ENCODE data around the gene AMPD3.
A peak's percentile ranks its signal among the peaks of the same experiment; 100 is the strongest.

Gene AMPD3

GRCh38 chr11:10455637-10456487, 798 bp downstream of the AMPD3 start:
- Histone ChIP-seq H3K27ac (ENCODE audit: low read length) (peak overlapping the region; percentile 81), H3K4me2 (ENCODE audit: low read depth, low read length) (peak overlapping the region; percentile 78), H3K9me2 (replicated peaks; ENCODE audit: insufficient read depth, low read length) (no peaks in the 10 kb centered on the region), H4K20me1 (ENCODE audit: insufficient read depth, low read length) (no peaks in the 10 kb centered on the region), H2AFZ (ENCODE audit: low read length) (peak overlapping the region; percentile 55), H3K79me2 (ENCODE audit: low read length) (peaks cover 26% of the 10 kb centered on the region), H3K27me3 (replicated peaks; ENCODE audit: insufficient read depth, low read length) (peaks cover 18% of the 10 kb centered on the region), H3K36me3 (replicated peaks; ENCODE audit: insufficient read depth, low read length) (no peaks in the 10 kb centered on the region), H3K9me3 (replicated peaks; ENCODE audit: insufficient read depth, low read length) (no peaks in the 10 kb centered on the region), H3K9ac (ENCODE audit: low read length) (peak overlapping the region; percentile 34), H3F3A (ENCODE audit: insufficient read depth, low read length) (peaks cover 32% of the 10 kb centered on the region), H3K4me1 (ENCODE audit: low read length) (peaks cover 31% of the 10 kb centered on the region), H3K4me3 (ENCODE audit: low read length) (peak overlapping the region; percentile 56)
- peak; percentile 90 for DNase-seq
- no peak for TF ChIP-seq EZH2phosphoT487 (IDR thresholded peaks at IDR 0.05; ENCODE audit: low read length)

- peak overlapping the region; percentile 78 for H3K4me2 ChIP-seq (ENCODE audit: low read depth, low read length)
- H2AFZ ChIP-seq (ENCODE audit: low read length): peak overlapping the region; percentile 55
- peak overlapping the region; percentile 34 for H3K9ac ChIP-seq (ENCODE audit: low read length)
- peak overlapping the region; percentile 81 for H3K27ac ChIP-seq (ENCODE audit: low read length)
- peaks cover 34% of the 10 kb centered on the region for H3K4me1 ChIP-seq (ENCODE audit: low read length)
- H3K79me2 ChIP-seq (ENCODE audit: low read length): peaks cover 33% of the 10 kb centered on the region
- no peaks in the 10 kb centered on the region for H3K9me2 ChIP-seq (replicated peaks; ENCODE audit: insufficient read depth, low read length)
- H3F3A ChIP-seq (ENCODE audit: insufficient read depth, low read length): peaks cover 32% of the 10 kb centered on the region
- DNase-seq: peak; percentile 48
- peaks cover 11% of the 10 kb centered on the region for H3K27me3 ChIP-seq (replicated peaks; ENCODE audit: insufficient read depth, low read length)
- H3K36me3 ChIP-seq (replicated peaks; ENCODE audit: insufficient read depth, low read length): no peaks in the 10 kb centered on the region
- TF ChIP-seq EZH2 (optimal IDR thresholded peaks at IDR 0.05; ENCODE audit: low read depth, low read length) (no peak), CTCF (IDR thresholded peaks at IDR 0.05; ENCODE audit: low read length) (no peak), EZH2phosphoT487 (IDR thresholded peaks at IDR 0.05; ENCODE audit: low read length) (no peak)
- no peaks in the 10 kb centered on the region for H4K20me1 ChIP-seq (ENCODE audit: insufficient read depth, low read length)
- peak overlapping the region; percentile 56 for H3K4me3 ChIP-seq (ENCODE audit: low read length)
- no peaks in the 10 kb centered on the region for H3K9me3 ChIP-seq (replicated peaks; ENCODE audit: insufficient read depth, low read length)
Measured at GRCh38 chr11:10456519-10456918, 1.5 kb downstream of the AMPD3 start.

- H3K9ac ChIP-seq (ENCODE audit: low read length): no peak overlapping the region
- no peak overlapping the region for H3K4me3 ChIP-seq (ENCODE audit: low read length)
- H3F3A ChIP-seq (ENCODE audit: insufficient read depth, low read length): peaks cover 32% of the 10 kb centered on the region
- H4K20me1 ChIP-seq (ENCODE audit: insufficient read depth, low read length): no peaks in the 10 kb centered on the region
- H3K9me3 ChIP-seq (replicated peaks; ENCODE audit: insufficient read depth, low read length): no peaks in the 10 kb centered on the region
- peaks cover 33% of the 10 kb centered on the region for H3K79me2 ChIP-seq (ENCODE audit: low read length)
- no peaks in the 10 kb centered on the region for H3K27me3 ChIP-seq (replicated peaks; ENCODE audit: insufficient read depth, low read length)
- H3K4me1 ChIP-seq (ENCODE audit: low read length): peaks cover 34% of the 10 kb centered on the region
- H3K4me2 ChIP-seq (ENCODE audit: low read depth, low read length): peak overlapping the region; percentile 78
- no peaks in the 10 kb centered on the region for H3K36me3 ChIP-seq (replicated peaks; ENCODE audit: insufficient read depth, low read length)
- H2AFZ ChIP-seq (ENCODE audit: low read length): no peak overlapping the region
- DNase-seq: no peak
- no peak overlapping the region for H3K27ac ChIP-seq (ENCODE audit: low read length)
- no peaks in the 10 kb centered on the region for H3K9me2 ChIP-seq (replicated peaks; ENCODE audit: insufficient read depth, low read length)
- TF ChIP-seq EZH2 (optimal IDR thresholded peaks at IDR 0.05; ENCODE audit: low read depth, low read length) (no peak), EZH2phosphoT487 (IDR thresholded peaks at IDR 0.05; ENCODE audit: low read length) (no peak), CTCF (IDR thresholded peaks at IDR 0.05; ENCODE audit: low read length) (no peak)
Measured at GRCh38 chr11:10457901-10458300, 2.8 kb downstream of the AMPD3 start.

Measured in MM.1S (cell line).